ENCODE results near the gene KRTCAP3. TPM values are rescaled to one million over a fixed set of nuclear protein-coding genes. Genes with fewer than 3 reads are reported as not detected.
A peak's percentile ranks its signal among the peaks of the same experiment; 100 is the strongest.

KRTCAP3 gene
- total and polyA plus RNA-seq, 9 of the 15 experiments (the other 6 are each of a cell fraction or from before 2014, with no cell fraction given), result 0.24 to 1.4 (median 0.73) TPM

DNA sequence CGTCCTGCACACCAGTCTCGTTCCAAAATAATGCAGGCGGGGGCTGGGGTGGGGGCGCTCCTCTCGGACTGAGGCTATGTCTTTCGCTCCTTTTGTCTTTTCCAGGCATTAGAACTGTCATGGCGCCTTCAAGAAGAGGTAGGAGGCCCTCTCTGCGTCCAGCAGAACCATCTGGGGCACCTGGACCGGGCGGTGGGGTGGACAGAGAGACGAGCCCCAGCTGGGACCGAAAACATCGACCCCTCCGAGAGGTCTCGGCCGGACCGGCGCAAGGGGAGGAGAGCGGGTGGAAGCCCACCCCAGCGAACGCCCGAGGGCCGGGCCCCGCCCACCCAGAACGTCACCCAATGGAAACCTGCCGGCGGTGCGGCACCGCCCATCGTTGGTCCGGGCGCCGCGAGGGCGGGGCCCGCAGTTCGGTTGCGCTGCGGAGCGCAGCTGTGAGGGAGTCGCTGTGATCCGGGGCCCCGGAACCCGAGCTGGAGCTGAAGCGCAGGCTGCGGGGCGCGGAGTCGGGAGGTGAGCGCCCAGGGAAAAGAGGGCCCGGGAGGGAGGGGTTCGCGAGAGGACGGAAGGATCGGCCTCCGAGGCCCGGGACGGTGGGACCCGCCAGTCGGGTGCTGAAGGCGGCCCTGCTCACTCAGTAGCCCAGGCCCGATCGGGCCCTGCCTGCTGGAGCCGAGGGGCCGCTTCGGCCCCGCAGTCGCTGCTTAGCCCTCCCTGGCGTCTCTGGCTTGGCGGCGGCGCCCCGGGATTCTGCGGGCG is 13.8 kb upstream of the KRTCAP3 start, which contains the start of gene NRBP1 (continued):
- TF ChIP-seq CEBPG (CRISPR knock-in tag; IDR thresholded peaks at IDR 0.05) (no peak), CEBPG (tag; conservative IDR thresholded peaks at IDR 0.05 in 1 of 2, IDR thresholded peaks at IDR 0.05 in 1 of 2) (no peak), EHMT2 (IDR thresholded peaks at IDR 0.05) (no peak), MCM3 (IDR thresholded peaks at IDR 0.05) (no peak), SMARCC2 (IDR thresholded peaks at IDR 0.05; ENCODE audit: low read depth) (no peak), KLF16 (IDR thresholded peaks at IDR 0.05) (no peak), RBM25 (IDR thresholded peaks at IDR 0.05; ENCODE audit: low read depth, low read length, severe bottlenecking) (peak; percentile 74), MECOM (CRISPR knock-in tag; IDR thresholded peaks at IDR 0.05) (no peak), GABPA (tag; conservative IDR thresholded peaks at IDR 0.05; ENCODE audit: low read depth) (peak; percentile 76), ZNF41 (CRISPR knock-in tag; conservative IDR thresholded peaks at IDR 0.05) (no peak), SNIP1 (IDR thresholded peaks at IDR 0.05; ENCODE audit: low read depth) (0 out of 2 replicates have a peak, but pooled peaks have one; percentile 41), SIX5 (IDR thresholded peaks at IDR 0.05; ENCODE audit: borderline replicate concordance in 1 of 2, insufficient read depth in 1 of 2, low read depth in 1 of 2, low read length in 2 of 2) (no peak), RAD21 (CRISPR knock-in tag; conservative IDR thresholded peaks at IDR 0.05 in 1 of 2, IDR thresholded peaks at IDR 0.05 in 1 of 2) (no peak), LCOR (CRISPR knock-in tag; IDR thresholded peaks at IDR 0.05) (peak; percentile 85; the same call in 1 of the 2 replicates), PURB (CRISPR knock-in tag; IDR thresholded peaks at IDR 0.05; ENCODE audit: low read depth) (no peak), TARDBP (IDR thresholded peaks at IDR 0.05) (no peak)
- TF ChIP-seq, protein P1, sequence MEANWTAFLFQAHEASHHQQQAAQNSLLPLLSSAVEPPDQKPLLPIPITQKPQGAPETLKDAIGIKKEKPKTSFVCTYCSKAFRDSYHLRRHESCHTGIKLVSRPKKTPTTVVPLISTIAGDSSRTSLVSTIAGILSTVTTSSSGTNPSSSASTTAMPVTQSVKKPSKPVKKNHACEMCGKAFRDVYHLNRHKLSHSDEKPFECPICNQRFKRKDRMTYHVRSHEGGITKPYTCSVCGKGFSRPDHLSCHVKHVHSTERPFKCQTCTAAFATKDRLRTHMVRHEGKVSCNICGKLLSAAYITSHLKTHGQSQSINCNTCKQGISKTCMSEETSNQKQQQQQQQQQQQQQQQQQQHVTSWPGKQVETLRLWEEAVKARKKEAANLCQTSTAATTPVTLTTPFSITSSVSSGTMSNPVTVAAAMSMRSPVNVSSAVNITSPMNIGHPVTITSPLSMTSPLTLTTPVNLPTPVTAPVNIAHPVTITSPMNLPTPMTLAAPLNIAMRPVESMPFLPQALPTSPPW (CRISPR knock-in tag; IDR thresholded peaks at IDR 0.05), result peak; percentile 83
- TF ChIP-seq, protein P2, sequence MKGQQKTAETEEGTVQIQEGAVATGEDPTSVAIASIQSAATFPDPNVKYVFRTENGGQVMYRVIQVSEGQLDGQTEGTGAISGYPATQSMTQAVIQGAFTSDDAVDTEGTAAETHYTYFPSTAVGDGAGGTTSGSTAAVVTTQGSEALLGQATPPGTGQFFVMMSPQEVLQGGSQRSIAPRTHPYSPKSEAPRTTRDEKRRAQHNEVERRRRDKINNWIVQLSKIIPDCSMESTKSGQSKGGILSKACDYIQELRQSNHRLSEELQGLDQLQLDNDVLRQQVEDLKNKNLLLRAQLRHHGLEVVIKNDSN (CRISPR knock-in tag; IDR thresholded peaks at IDR 0.05), result no peak
- TF ChIP-seq, protein P3, sequence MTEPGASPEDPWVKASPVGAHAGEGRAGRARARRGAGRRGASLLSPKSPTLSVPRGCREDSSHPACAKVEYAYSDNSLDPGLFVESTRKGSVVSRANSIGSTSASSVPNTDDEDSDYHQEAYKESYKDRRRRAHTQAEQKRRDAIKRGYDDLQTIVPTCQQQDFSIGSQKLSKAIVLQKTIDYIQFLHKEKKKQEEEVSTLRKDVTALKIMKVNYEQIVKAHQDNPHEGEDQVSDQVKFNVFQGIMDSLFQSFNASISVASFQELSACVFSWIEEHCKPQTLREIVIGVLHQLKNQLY (CRISPR knock-in tag; conservative IDR thresholded peaks at IDR 0.05), result no peak
- TF ChIP-seq, protein P4, sequence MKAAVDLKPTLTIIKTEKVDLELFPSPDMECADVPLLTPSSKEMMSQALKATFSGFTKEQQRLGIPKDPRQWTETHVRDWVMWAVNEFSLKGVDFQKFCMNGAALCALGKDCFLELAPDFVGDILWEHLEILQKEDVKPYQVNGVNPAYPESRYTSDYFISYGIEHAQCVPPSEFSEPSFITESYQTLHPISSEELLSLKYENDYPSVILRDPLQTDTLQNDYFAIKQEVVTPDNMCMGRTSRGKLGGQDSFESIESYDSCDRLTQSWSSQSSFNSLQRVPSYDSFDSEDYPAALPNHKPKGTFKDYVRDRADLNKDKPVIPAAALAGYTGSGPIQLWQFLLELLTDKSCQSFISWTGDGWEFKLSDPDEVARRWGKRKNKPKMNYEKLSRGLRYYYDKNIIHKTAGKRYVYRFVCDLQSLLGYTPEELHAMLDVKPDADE (conservative IDR thresholded peaks at IDR 0.05; ENCODE audit: control insufficient read depth, low read depth, low read length), result peak; percentile 67; the same call in 1 of the 2 replicates
- TF ChIP-seq, protein P5, sequence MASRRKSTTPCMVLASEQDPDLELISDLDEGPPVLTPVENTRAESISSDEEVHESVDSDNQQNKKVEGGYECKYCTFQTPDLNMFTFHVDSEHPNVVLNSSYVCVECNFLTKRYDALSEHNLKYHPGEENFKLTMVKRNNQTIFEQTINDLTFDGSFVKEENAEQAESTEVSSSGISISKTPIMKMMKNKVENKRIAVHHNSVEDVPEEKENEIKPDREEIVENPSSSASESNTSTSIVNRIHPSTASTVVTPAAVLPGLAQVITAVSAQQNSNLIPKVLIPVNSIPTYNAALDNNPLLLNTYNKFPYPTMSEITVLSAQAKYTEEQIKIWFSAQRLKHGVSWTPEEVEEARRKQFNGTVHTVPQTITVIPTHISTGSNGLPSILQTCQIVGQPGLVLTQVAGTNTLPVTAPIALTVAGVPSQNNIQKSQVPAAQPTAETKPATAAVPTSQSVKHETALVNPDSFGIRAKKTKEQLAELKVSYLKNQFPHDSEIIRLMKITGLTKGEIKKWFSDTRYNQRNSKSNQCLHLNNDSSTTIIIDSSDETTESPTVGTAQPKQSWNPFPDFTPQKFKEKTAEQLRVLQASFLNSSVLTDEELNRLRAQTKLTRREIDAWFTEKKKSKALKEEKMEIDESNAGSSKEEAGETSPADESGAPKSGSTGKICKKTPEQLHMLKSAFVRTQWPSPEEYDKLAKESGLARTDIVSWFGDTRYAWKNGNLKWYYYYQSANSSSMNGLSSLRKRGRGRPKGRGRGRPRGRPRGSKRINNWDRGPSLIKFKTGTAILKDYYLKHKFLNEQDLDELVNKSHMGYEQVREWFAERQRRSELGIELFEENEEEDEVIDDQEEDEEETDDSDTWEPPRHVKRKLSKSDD (conservative IDR thresholded peaks at IDR 0.05; ENCODE audit: low read length), result no peak
